Naive B cell (primary cell): Measurements from ENCODE around the gene ANKLE1. TPM values are rescaled to one million over a fixed set of nuclear protein-coding genes. Genes with fewer than 3 reads are reported as not detected.

Source experiments
- ATAC-seq, 2 donors: fragments of 150-1000 bp; cut with Tn5 transposase; 2 replicates each; pipeline ENCODE4 v1.10.0; 2021; ENCODE audit warnings: low read depth in 2 of 2, mild to moderate bottlenecking in 2 of 2, moderate library complexity in 2 of 2
- DNase-seq: peaks from one replicate; pipeline ENCODE4 v3.0.0; 2022
- H3K27ac Mint-ChIP-seq, 6 donors: one replicate each; pipeline ENCODE4 v1.8.0; 2020 to 2022; ENCODE audit warnings: mild to moderate bottlenecking in 6 of 6, mixed read lengths in 6 of 6, moderate library complexity in 5 of 6, inconsistent platforms in 2 of 6
- H3K27me3 Mint-ChIP-seq, 3 donors: one replicate each; pipeline ENCODE4 v1.8.0; 2021 to 2022; ENCODE audit warnings: mixed read lengths in 3 of 3, mild to moderate bottlenecking in 1 of 3
- H3K36me3 Mint-ChIP-seq, 2 donors: one replicate each; pipeline ENCODE4 v1.8.0; 2020 to 2022; ENCODE audit warnings: mixed read lengths in 2 of 2, inconsistent platforms in 1 of 2, mild to moderate bottlenecking in 1 of 2
- H3K4me1 Mint-ChIP-seq, 3 donors: one replicate each; pipeline ENCODE4 v1.8.0; 2020 to 2022; ENCODE audit warnings: mixed read lengths in 3 of 3, inconsistent platforms in 1 of 3, mild to moderate bottlenecking in 1 of 3, moderate library complexity in 1 of 3
- H3K4me3 Mint-ChIP-seq, 8 donors: one replicate each; pipeline ENCODE4 v1.8.0; 2020 to 2022; ENCODE audit warnings: mild to moderate bottlenecking in 8 of 8, mixed read lengths in 8 of 8, moderate library complexity in 8 of 8, inconsistent platforms in 2 of 8
- H3K9me3 Mint-ChIP-seq, 7 donors: one replicate each; pipeline ENCODE4 v1.8.0; 2020 to 2022; ENCODE audit warnings: mixed read lengths in 7 of 7, mild to moderate bottlenecking in 5 of 7, inconsistent platforms in 2 of 7, moderate library complexity in 1 of 7
- polyA plus RNA-seq, 6 donors: library from polyadenylated mRNA; unstranded; fragments of 300-500 nt; fragmentation: Illumina TruSeq; gene quantifications; one replicate each; pipeline ENCODE4 v1.2.3, GENCODE V29; 2021; ENCODE audit warnings: low read depth in 6 of 6

ANKLE1 gene, protein sequence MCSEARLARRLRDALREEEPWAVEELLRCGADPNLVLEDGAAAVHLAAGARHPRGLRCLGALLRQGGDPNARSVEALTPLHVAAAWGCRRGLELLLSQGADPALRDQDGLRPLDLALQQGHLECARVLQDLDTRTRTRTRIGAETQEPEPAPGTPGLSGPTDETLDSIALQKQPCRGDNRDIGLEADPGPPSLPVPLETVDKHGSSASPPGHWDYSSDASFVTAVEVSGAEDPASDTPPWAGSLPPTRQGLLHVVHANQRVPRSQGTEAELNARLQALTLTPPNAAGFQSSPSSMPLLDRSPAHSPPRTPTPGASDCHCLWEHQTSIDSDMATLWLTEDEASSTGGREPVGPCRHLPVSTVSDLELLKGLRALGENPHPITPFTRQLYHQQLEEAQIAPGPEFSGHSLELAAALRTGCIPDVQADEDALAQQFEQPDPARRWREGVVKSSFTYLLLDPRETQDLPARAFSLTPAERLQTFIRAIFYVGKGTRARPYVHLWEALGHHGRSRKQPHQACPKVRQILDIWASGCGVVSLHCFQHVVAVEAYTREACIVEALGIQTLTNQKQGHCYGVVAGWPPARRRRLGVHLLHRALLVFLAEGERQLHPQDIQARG
- 1 to 10 TPM in 5 of 6 donors, not detected in 1; 1.6 to 3.1 (median 1.9) TPM for polyA plus RNA-seq

DNA sequence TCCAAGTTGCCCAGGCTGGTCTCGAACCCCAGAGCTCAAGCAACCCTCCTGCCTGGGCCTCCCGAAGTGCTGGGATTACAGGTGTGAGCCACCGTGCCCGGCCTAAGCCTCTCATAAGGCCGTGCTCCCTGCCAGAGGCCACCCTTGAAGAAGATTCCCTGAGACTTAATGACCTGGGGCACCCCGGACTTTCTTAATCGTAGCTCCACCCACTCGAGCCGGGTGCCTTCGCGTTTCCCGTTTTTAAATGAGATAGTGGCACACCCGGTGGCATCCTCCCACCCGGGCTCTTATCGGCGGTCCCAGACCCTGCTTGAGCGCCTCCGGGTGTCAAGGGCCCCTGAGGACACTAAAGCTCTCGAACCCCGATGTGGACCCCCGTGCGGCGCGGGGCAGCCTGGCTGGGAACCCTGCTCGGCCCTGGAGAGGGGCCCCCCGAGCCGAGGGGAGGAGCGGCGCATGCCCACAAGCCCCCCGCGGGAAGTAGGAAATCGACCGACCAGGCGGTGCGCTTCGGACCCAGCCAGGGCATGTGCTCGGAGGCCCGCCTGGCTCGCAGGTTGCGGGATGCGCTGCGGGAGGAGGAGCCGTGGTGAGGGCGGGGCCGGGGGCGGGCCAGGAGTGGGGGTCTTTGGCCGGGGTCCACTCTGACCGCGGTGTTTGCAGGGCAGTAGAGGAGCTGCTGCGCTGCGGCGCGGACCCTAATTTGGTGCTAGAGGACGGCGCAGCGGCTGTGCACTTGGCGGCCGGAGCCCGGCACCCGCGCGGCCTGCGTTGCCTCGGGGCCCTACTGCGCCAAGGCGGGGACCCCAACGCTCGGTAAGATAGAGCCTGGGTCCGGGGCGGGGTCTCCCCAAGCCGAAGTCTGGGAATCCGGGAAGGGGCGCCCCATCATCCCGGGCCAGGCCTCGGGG, at the start of gene ANKLE1:
Gene ANKLE1, plus strand, starts transcription at position 511 of the 914 bp plus-strand sequence. Its CDS starts 20 bp downstream, at position 531.
- Mint-ChIP-seq H3K4me3 (peak within 1 kb of the TSS; percentile 83 to 92 (median 87)), H3K27ac (peak within 1 kb of the TSS in 2 of 6 donors; percentile 36 to 67), H3K27me3 (no peaks in the 10 kb centered on the region), H3K36me3 (peaks cover 0 to 8% of the 10 kb centered on the region in 2 donors), H3K9me3 (no peaks in the 10 kb centered on the region), H3K4me1 (peaks cover 11 to 14% (median 12%) of the 10 kb centered on the region in 3 donors)
- ATAC-seq (peak; percentile 56 to 63), DNase-seq (peak; percentile 41)

GRCh38 chr19:17232258-17232657, 49.4 kb upstream of the ANKLE1 start:
- Mint-ChIP-seq H3K4me1 (peaks cover 3 to 24% (median 8%) of the 10 kb centered on the region in 3 donors), H3K4me3 (peak overlapping the region in 1 of 8 donors; percentile 58), H3K27me3 (no peaks in the 10 kb centered on the region), H3K9me3 (no peaks in the 10 kb centered on the region), H3K27ac (no peak overlapping the region), H3K36me3 (no peaks in the 10 kb centered on the region)
- DNase-seq: no peak
- no peak for ATAC-seq

DNA sequence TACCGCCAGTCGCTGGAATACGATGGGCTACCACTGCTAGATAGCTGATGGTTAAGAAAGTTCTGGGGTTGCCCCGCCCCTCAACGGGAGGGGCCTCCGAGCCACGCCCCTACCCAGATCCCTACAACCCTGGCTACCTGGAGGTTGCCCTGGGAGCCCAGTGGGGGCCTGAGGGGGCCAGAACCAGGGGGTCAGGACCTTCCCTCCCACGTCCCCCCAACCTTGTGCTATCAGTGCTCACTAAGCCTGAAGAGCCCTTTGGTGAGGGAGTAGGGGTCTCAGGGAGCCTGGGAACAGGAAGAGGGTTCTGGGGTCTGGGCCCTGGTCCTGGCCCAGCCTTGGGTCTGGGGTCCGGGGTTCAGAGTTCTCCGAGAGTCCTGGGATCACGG, 46.8 kb upstream of the ANKLE1 start:
- Mint-ChIP-seq H3K27me3 (no peaks in the 10 kb centered on the region), H3K9me3 (no peaks in the 10 kb centered on the region), H3K4me1 (peaks cover 3 to 11% (median 6%) of the 10 kb centered on the region in 3 donors), H3K4me3 (peak overlapping the region; percentile 71 to 88 (median 79)), H3K36me3 (no peaks in the 10 kb centered on the region), H3K27ac (no peak overlapping the region)
- DNase-seq (peak; percentile 45), ATAC-seq (peak; percentile 57 to 65)

DNA sequence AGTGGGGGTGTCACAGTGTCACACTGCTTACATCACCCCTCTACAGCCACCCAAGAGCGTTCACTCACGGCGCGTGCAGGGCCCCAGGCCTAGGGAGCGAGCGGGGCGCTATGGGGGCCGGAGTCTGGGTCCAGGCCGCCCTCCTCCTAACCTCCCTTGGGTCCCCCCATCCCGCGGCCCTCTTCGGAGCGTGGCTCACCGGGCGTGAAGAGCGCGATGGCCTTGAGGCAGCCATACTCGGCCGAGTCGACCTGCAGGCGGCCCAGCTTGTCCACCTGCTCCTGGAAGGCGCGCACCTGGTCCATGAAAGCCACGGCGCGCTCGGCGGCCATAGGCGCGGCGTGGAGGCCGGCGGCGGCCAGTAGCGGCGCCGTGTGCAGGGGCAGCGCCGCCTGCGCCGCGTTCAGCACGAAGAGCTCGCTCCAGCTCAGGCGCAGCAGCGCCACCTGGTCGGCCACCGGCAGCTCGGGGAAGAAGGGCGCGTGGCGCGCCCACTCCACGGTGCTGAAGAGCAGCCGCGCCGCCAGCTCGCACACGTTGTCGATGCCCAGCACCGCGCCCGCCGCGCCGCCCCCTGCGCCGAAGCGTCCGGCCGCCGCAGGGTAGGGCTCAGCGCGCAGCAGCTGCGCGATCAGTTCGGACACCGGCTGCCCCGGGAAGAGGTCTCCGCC, 46.3 kb upstream of the ANKLE1 start:
- Mint-ChIP-seq H3K27ac (no peak overlapping the region), H3K9me3 (no peaks in the 10 kb centered on the region), H3K36me3 (no peaks in the 10 kb centered on the region), H3K27me3 (no peaks in the 10 kb centered on the region), H3K4me1 (peaks cover 3 to 11% (median 6%) of the 10 kb centered on the region in 3 donors), H3K4me3 (peak overlapping the region; percentile 71 to 88 (median 79))
- DNase-seq: peak; percentile 62
- ATAC-seq: peak; percentile 89 to 93

- Mint-ChIP-seq H3K9me3 (no peaks in the 10 kb centered on the region), H3K4me1 (peaks cover 3 to 11% (median 6%) of the 10 kb centered on the region in 3 donors), H3K27ac (no peak overlapping the region), H3K27me3 (no peaks in the 10 kb centered on the region), H3K4me3 (peak overlapping the region; percentile 20 to 80 (median 63)), H3K36me3 (no peaks in the 10 kb centered on the region)
- peak; percentile 11 to 14 for ATAC-seq
- no peak for DNase-seq
Observed at GRCh38 chr19:17235971-17236777, 45.5 kb upstream of the ANKLE1 start.

- Mint-ChIP-seq H3K4me3 (peak overlapping the region in 5 of 8 donors; percentile 12 to 84 (median 69)), H3K9me3 (no peaks in the 10 kb centered on the region), H3K27ac (peak overlapping the region in 1 of 6 donors; percentile 61), H3K36me3 (no peaks in the 10 kb centered on the region), H3K27me3 (no peaks in the 10 kb centered on the region), H3K4me1 (peaks cover 3 to 11% (median 10%) of the 10 kb centered on the region in 3 donors)
- ATAC-seq (no peak), DNase-seq (no peak)
Observed at GRCh38 chr19:17236811-17237543, 44.7 kb upstream of the ANKLE1 start.

DNA sequence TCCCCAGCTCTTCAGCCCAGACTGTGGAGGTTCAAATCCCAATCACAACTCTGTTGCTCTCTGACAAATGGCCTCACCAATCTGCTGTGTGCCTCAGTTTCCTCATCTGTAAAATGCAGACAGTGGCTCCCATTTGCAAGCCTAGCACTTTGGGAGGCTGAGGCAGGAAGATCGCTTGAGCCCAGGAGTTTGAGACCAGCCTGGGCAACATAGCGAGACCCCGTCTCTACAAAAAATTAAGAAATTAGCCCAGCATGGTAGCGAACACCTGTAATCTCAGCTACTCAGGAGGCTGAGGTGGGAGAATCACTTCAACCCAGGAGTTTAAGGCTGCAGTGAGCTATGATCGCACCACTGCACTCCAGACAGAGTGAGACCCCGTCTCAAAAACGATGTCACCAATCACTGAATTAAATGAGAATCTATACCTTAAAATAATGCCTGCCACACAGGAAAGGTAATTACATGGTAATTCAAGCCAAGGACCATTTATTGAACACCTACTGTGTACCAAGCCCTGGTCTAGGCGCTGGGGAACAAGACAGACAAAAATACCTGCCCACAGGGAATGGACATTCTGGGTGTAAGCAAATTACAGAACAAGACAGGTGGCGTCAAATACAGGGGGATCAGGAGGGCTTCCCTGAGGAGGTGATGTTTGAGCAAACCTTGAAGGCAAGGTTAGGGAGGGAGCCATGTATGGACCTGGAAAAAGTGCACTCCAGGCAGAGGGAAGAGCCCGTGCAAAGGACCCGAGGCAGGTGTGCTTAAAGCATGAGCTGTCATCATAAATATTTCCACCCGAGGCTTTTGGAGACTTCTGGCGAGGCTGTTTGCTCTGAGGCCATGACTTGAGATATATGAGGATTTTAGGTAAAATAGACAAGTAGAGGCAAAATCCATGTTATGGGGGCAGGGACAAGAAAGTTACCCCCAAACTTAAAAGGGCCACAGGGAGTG, 43.7 kb upstream of the ANKLE1 start:
- H3K9me3 Mint-ChIP-seq: no peaks in the 10 kb centered on the region
- peak overlapping the region in 6 of 8 donors; percentile 26 to 84 (median 62) for H3K4me3 Mint-ChIP-seq
- ATAC-seq: no peak
- DNase-seq: no peak
- H3K27ac Mint-ChIP-seq: peak overlapping the region in 1 of 6 donors; percentile 74
- peaks cover 7 to 18% (median 15%) of the 10 kb centered on the region in 3 donors for H3K4me1 Mint-ChIP-seq
- no peaks in the 10 kb centered on the region for H3K36me3 Mint-ChIP-seq
- no peaks in the 10 kb centered on the region for H3K27me3 Mint-ChIP-seq

GRCh38 chr19:17240062-17240752, 41.5 kb upstream of the ANKLE1 start:
- H3K27me3 Mint-ChIP-seq: no peaks in the 10 kb centered on the region
- H3K9me3 Mint-ChIP-seq: no peaks in the 10 kb centered on the region
- peak overlapping the region in 2 of 6 donors; percentile 51 to 70 for H3K27ac Mint-ChIP-seq
- ATAC-seq (no peak), DNase-seq (no peak)
- peak overlapping the region in 2 of 8 donors; percentile 30 to 52 for H3K4me3 Mint-ChIP-seq
- H3K4me1 Mint-ChIP-seq: peaks cover 6 to 22% (median 8%) of the 10 kb centered on the region in 3 donors
- no peaks in the 10 kb centered on the region for H3K36me3 Mint-ChIP-seq

DNA sequence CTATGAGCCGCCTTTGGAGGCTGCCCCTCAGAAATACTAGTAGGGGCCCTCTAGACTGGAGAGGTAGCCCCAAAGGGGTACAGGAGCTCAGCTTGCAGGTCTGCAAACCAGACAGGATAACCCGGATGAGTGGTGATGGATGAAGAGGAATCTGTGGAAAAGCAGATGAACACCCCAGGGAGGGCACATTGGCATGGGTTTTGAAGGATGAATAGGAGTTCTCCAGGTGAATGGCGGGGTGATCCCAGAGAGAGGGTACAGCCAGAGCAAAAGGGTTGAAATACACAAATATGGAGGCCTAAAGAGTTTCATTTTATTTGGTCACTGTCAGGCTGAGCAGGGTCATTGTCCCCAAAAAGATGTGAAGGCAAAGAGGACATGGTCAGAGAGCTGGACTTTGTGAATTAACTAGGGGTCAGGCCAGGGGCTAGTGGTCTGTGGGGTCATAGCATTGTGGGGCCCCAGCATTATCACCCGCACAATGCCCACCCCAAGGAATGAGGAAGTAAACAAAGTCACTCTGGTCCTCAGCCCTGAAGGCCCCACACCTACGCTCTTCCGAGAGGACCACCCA, 40.8 kb upstream of the ANKLE1 start:
- ATAC-seq: no peak
- H3K36me3 Mint-ChIP-seq: no peaks in the 10 kb centered on the region
- peak overlapping the region in 2 of 8 donors; percentile 59 to 75 for H3K4me3 Mint-ChIP-seq
- H3K9me3 Mint-ChIP-seq: no peaks in the 10 kb centered on the region
- H3K27ac Mint-ChIP-seq: peak overlapping the region in 2 of 6 donors; percentile 9 to 70
- no peaks in the 10 kb centered on the region for H3K27me3 Mint-ChIP-seq
- H3K4me1 Mint-ChIP-seq: peaks cover 6 to 22% (median 7%) of the 10 kb centered on the region in 3 donors
- DNase-seq: no peak
